GM23248 (cell line): ENCODE results near the gene MAP3K5.

Experiments
- EZH2 ChIP-seq: fragments of 200-600 bp; sonication (generic); IDR thresholded peaks from 2 replicates; pipeline ENCODE4 v1.6.1; 2018; ENCODE audit warnings: antibody characterized with exemption, mild to moderate bottlenecking; ENCODE audit not compliant: insufficient read depth, poor library complexity, severe bottlenecking
- EZH2phosphoT487 ChIP-seq: fragments of 200-600 bp; sonication (generic); IDR thresholded peaks from 2 replicates; pipeline ENCODE4 v1.6.1; 2018; ENCODE audit warnings: antibody characterized with exemption, moderate library complexity, mild to moderate bottlenecking, low read depth; ENCODE audit not compliant: insufficient read depth

GRCh38 chr6:136549300-136550044 is 242.8 kb downstream of the MAP3K5 start:
- TF ChIP-seq EZH2: no peak
- no peak for TF ChIP-seq EZH2phosphoT487
